GM21360 (cell line): ENCODE results near the gene GOLIM4.
"Not testable (repeated sequence)": the region's sequence is repeated elsewhere in the genome, so short reads cannot be mapped to it uniquely, and the experiment has no call there.

ENCODE experiments used
- ATAC-seq: cut with Tn5 transposase; IDR thresholded peaks from one replicate; pipeline ENCODE4 v1.9.1; 2021; ENCODE audit warnings: mild to moderate bottlenecking, moderate library complexity; ENCODE audit not compliant: unreplicated experiment

The GOLIM4 gene

GRCh38 chr3:168080022-168080421 lies 15.7 kb downstream of the GOLIM4 start:
- ATAC-seq, result no peak

GRCh38 chr3:168077091-168077490 lies 18.6 kb downstream of the GOLIM4 start:
- no peak for ATAC-seq

- no peak for ATAC-seq
These were observed 21.7 kb downstream of the GOLIM4 start for GRCh38 chr3:168073842-168074605.

GRCh38 chr3:168072323-168072650 lies 23.4 kb downstream of the GOLIM4 start:
- no peak for ATAC-seq

GRCh38 chr3:168071591-168072322 lies 24.0 kb downstream of the GOLIM4 start:
- no peak for ATAC-seq

- no peak for ATAC-seq
These were observed 24.8 kb downstream of the GOLIM4 start for GRCh38 chr3:168070919-168071318.

GRCh38 chr3:168068346-168068745 lies 27.4 kb downstream of the GOLIM4 start:
- no peak for ATAC-seq

GRCh38 chr3:168066882-168067281 lies 28.8 kb downstream of the GOLIM4 start:
- no peak for ATAC-seq

- no peak for ATAC-seq
These were observed 30.2 kb downstream of the GOLIM4 start for GRCh38 chr3:168065569-168065968.

- ATAC-seq, result no peak
These were observed 32.6 kb downstream of the GOLIM4 start for GRCh38 chr3:168063122-168063521.

- ATAC-seq, result no peak
These were observed 33.0 kb downstream of the GOLIM4 start for GRCh38 chr3:168062679-168063078.

GRCh38 chr3:168061332-168061996 lies 34.3 kb downstream of the GOLIM4 start:
- ATAC-seq, result peak; percentile 90

- no peak for ATAC-seq
These were observed 35.4 kb downstream of the GOLIM4 start for GRCh38 chr3:168060317-168060716.

GRCh38 chr3:168058481-168058880 lies 37.2 kb downstream of the GOLIM4 start:
- no peak for ATAC-seq

- ATAC-seq, result not testable (repeated sequence)
These were observed 39.1 kb downstream of the GOLIM4 start for GRCh38 chr3:168056398-168057230.

- ATAC-seq, result no peak
These were observed 41.3 kb downstream of the GOLIM4 start for GRCh38 chr3:168054447-168054846.

GRCh38 chr3:168053115-168053514 lies 42.6 kb downstream of the GOLIM4 start:
- ATAC-seq, result no peak

GRCh38 chr3:168052515-168052914 lies 43.2 kb downstream of the GOLIM4 start:
- no peak for ATAC-seq

GRCh38 chr3:168051531-168052471 lies 43.9 kb downstream of the GOLIM4 start:
- peak; percentile 79 for ATAC-seq

GRCh38 chr3:168051070-168051469 lies 44.7 kb downstream of the GOLIM4 start:
- no peak for ATAC-seq
